ENCODE measurements around the gene GTPBP10. TPM values are rescaled to one million over a fixed set of nuclear protein-coding genes. Genes with fewer than 3 reads are reported as not detected.
A peak's percentile ranks its signal among the peaks of the same experiment; 100 is the strongest.

GTPBP10 gene
- polyA plus RNA-seq, 1 donor (not counting 4 experiments of a cell fraction or from before 2014, with no cell fraction given): 26.6 TPM

- Histone ChIP-seq H3K79me2 (ENCODE audit: control insufficient read depth, insufficient read depth, low read length) (no peaks in the 10 kb centered on the region), H3K27ac (ENCODE audit: control insufficient read depth, insufficient read depth, low read length) (no peak overlapping the region), H3K27me3 (ENCODE audit: control insufficient read depth, extremely low read depth, insufficient read depth, low read length) (peaks cover 36% of the 10 kb centered on the region), H3K9me1 (ENCODE audit: control insufficient read depth, extremely low read depth, insufficient read depth, low read length) (no peaks in the 10 kb centered on the region), H3K4me1 (ENCODE audit: control insufficient read depth, extremely low read depth, insufficient read depth, low read length) (peaks cover 3% of the 10 kb centered on the region), H4K20me1 (ENCODE audit: control insufficient read depth, extremely low read depth, insufficient read depth, low read length) (no peaks in the 10 kb centered on the region), H3K4me3 (ENCODE audit: control insufficient read depth in 2 of 3, extremely low read depth in 1 of 3, insufficient read depth in 2 of 3, low read depth in 1 of 3, low read length in 3 of 3) (peak overlapping the region in 1 of 3 experiments; percentile 57), H3K36me3 (ENCODE audit: control insufficient read depth in 2 of 2, extremely low read depth in 1 of 2, insufficient read depth in 2 of 2, low read length in 2 of 2) (no peaks in the 10 kb centered on the region), H3K9me3 (ENCODE audit: control insufficient read depth, low read depth, low read length) (no peaks in the 10 kb centered on the region), H3K9ac (ENCODE audit: control insufficient read depth, extremely low read depth, insufficient read depth, low read length) (no peak overlapping the region), H3K4me2 (ENCODE audit: control insufficient read depth, extremely low read depth, insufficient read depth, low read depth, low read length) (peak overlapping the region; percentile 64), H2AFZ (ENCODE audit: control insufficient read depth, low read length) (no peak overlapping the region)
- TF ChIP-seq EZH2 (IDR thresholded peaks at IDR 0.05; ENCODE audit: low read length): no peak
- TF ChIP-seq CTCF (optimal IDR thresholded peaks at IDR 0.05 in 1 of 3, IDR thresholded peaks at IDR 0.05 in 1 of 3, conservative IDR thresholded peaks at IDR 0.05 in 1 of 3; ENCODE audit: extremely low read depth in 1 of 3, insufficient read depth in 2 of 3, low read length in 3 of 3): no peak
- dilution Hi-C loops (cut with MboI; ENCODE audit: extremely low pct_ligation_motif_present, low sequenced_read_pairs): no loop called here
- DNase-seq (ENCODE audit: low read depth, low spot score): no peak
- no peak for FAIRE-seq
Measured at GRCh38 chr7:90320418-90320800, 26.1 kb upstream of the GTPBP10 start.

- Histone ChIP-seq H3K9ac (ENCODE audit: control insufficient read depth, extremely low read depth, insufficient read depth, low read length) (no peak within 1 kb of the TSS), H3K79me2 (ENCODE audit: control insufficient read depth, insufficient read depth, low read length) (no peaks in the 10 kb centered on the region), H3K9me1 (ENCODE audit: control insufficient read depth, extremely low read depth, insufficient read depth, low read length) (no peaks in the 10 kb centered on the region), H3K27me3 (ENCODE audit: control insufficient read depth, extremely low read depth, insufficient read depth, low read length) (peaks cover 36% of the 10 kb centered on the region), H3K4me2 (ENCODE audit: control insufficient read depth, extremely low read depth, insufficient read depth, low read depth, low read length) (peak within 1 kb of the TSS; percentile 64), H3K9me3 (ENCODE audit: control insufficient read depth, low read depth, low read length) (no peaks in the 10 kb centered on the region), H4K20me1 (ENCODE audit: control insufficient read depth, extremely low read depth, insufficient read depth, low read length) (no peaks in the 10 kb centered on the region), H3K4me1 (ENCODE audit: control insufficient read depth, extremely low read depth, insufficient read depth, low read length) (peaks cover 3% of the 10 kb centered on the region), H3K27ac (ENCODE audit: control insufficient read depth, insufficient read depth, low read length) (no peak within 1 kb of the TSS), H2AFZ (ENCODE audit: control insufficient read depth, low read length) (peak within 1 kb of the TSS; percentile 75), H3K36me3 (ENCODE audit: control insufficient read depth in 2 of 2, extremely low read depth in 1 of 2, insufficient read depth in 2 of 2, low read length in 2 of 2) (no peaks in the 10 kb centered on the region), H3K4me3 (ENCODE audit: control insufficient read depth in 2 of 3, extremely low read depth in 1 of 3, insufficient read depth in 2 of 3, low read depth in 1 of 3, low read length in 3 of 3) (peak within 1 kb of the TSS; percentile 10 to 57 (median 38))
- FAIRE-seq: peak; percentile 9
- TF ChIP-seq EZH2 (IDR thresholded peaks at IDR 0.05; ENCODE audit: low read length) (no peak), CTCF (optimal IDR thresholded peaks at IDR 0.05 in 1 of 3, IDR thresholded peaks at IDR 0.05 in 1 of 3, conservative IDR thresholded peaks at IDR 0.05 in 1 of 3; ENCODE audit: extremely low read depth in 1 of 3, insufficient read depth in 2 of 3, low read length in 3 of 3) (no peak)
- no peak for DNase-seq (ENCODE audit: low read depth, low spot score)
- dilution Hi-C loops (cut with MboI; ENCODE audit: extremely low pct_ligation_motif_present, low sequenced_read_pairs): no loop called here
Measured at GRCh38 chr7:90320801-90321494, 25.6 kb upstream of the GTPBP10 start, which contains the start of gene FAM237B. Gene FAM237B (minus strand): TSS chr7:90321304. CDS start chr7:90319748, 1,556 bp downstream.

All from keratinocyte (primary cell).